Measurements from ENCODE around the gene AASDHPPT.
"Not testable (repeated sequence)": the region's sequence is repeated elsewhere in the genome, so short reads cannot be mapped to it uniquely, and the experiment has no call there.

The AASDHPPT gene, protein sequence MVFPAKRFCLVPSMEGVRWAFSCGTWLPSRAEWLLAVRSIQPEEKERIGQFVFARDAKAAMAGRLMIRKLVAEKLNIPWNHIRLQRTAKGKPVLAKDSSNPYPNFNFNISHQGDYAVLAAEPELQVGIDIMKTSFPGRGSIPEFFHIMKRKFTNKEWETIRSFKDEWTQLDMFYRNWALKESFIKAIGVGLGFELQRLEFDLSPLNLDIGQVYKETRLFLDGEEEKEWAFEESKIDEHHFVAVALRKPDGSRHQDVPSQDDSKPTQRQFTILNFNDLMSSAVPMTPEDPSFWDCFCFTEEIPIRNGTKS

DNA sequence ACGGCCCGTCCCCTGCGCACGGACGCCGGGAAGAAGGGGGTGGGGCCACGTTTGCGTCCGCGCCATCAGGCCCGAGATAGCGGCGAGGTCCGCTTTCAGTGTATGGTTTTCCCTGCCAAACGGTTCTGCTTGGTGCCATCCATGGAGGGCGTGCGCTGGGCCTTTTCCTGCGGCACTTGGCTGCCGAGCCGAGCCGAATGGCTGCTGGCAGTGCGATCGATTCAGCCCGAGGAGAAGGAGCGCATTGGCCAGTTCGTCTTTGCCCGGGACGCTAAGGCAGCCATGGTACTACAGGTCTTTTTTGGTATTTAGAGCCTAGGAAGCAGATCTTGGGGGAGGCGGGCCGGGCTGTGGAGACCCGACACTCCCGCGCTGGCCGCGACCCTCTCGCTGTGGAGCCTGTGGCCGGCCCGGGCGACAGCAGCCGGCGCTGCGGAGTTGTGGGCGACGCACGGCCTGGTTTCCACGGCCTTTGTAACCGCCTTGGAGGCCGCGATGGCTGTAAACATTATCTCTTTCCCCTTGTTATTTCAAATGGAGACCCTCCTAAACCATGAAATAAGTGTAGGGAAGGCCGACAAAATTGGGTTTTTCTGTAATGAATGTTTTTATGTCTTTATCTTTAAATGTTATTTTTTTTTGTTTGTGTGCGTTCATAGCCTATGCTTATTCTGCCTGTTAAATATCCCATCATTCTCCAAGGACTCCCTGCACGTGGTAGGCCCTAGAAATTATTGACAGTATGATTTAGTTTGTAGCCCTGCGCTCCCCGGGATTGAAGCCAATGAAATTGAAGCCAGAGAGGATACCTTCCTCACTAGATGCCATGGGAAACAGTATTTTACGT, at the start of gene AASDHPPT:
Gene AASDHPPT (plus strand): TSS at position 54 of the 847 bp plus-strand sequence. CDS start 49 bp downstream, at position 103.
- DNase-seq, result no peak

DNA sequence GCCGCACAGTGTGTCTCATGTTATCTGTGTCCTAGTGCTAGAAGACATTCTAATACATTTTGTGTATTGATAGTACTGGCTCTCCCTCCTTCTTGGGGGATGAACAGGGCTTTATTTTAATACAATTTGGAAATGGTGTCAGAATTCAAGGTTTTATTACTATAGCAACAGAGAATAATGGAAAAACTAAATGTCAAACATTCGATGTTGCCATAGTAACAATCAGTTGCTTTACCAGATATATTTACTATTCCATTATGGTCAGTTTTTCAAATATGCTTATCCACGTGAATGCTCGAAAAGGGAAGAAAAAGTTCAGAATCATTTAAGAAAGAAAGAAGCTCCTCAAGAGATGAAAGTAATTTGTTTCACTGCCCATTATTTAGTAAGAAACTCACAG, 46.9 kb upstream of the AASDHPPT start:
- DNase-seq, result no peak

- DNase-seq, result no peak
Observed at GRCh38 chr11:106031202-106031810, 46.2 kb upstream of the AASDHPPT start.

- DNase-seq, result no peak
Observed at GRCh38 chr11:106031936-106032335, 45.5 kb upstream of the AASDHPPT start.

- no peak for DNase-seq
Observed at GRCh38 chr11:106032861-106033260, 44.6 kb upstream of the AASDHPPT start.

DNA sequence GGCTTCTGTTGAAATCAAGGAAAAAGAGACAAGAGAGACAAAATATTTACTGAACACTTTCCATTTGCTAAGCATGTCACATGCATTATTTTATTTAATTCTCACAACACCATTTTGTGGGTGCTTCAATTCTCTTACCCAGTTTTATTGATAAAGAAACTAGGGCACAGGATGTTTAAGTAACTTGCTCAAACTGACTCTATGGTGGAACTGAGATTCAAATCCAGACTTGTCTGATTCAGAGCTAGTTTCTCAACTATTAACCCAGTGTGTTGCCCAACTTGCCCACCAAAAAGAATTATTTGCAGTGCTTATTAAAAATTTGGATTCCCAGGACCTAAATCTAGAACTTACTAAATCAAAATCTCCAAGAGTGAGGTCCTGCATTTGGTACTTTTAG, 33.9 kb upstream of the AASDHPPT start:
- DNase-seq, result no peak

DNA sequence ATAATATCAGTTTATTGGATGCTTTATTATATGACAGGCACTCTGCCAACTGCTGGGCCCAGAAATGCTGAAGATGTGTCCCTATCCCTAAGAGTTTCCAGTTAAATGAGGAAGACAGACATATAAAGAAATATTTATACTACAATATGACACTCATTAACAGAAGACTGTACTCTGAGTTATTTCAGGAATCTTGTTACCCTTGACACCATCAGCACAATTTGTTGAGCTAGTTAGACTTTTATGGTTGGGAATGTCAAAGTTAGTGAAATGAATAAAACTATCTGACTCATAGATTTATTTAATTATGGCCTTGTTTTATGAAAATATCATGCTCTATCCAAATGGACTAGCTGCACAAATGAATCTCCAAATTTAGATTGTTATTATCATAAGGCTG, 29.8 kb upstream of the AASDHPPT start:
- DNase-seq, result no peak

DNA sequence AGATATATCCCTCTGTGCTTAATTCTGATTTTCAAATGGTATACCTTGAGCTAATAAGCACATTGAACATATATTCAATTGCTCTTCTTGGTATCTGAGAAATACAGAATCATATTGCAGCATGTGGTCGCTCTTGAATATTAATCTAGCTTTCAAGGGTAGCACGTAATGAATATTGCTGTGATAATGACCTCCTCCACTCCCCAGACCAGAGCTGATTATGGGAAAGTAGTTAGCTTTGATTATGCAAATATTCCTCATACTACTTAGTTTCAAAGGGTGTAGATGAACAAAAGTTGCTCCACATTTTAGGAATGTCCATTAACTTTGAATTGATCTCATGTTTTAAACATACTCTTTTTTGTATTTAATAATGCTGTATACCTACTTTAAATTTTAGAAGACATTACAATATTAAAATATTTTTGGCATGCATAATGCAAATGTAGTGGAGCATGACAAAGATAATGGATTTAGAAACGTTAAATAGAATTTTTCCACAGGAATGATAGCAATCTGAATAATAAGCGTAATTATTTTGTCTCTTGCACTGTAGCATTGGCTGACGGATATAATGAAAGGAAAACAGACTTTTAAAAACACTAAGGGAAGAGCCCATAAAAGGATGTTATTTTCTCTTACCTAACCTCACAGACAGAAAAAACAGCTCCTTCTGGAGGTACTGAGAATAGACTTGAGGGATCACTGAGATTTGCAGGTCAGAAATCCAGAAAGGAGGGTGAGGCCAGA, 27.6 kb upstream of the AASDHPPT start:
- DNase-seq, result no peak

DNA sequence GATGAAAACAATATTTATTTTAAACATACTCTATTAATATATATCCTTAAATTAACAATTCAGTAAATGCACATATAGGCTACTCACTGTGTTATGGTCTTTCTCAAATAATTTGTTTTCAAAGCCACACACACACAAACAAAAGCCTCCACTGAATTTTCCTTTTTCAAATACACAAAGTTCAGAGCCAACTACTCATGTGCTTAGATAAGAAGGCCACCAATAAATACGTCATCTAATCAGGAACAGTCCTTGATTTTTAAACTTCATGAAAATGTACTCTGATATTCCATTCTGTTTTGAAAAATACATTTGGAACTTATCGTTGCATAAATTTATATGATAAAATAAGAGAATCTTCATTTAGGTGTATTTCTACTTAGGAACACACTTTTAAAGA, 26.4 kb upstream of the AASDHPPT start:
- DNase-seq, result no peak

DNA sequence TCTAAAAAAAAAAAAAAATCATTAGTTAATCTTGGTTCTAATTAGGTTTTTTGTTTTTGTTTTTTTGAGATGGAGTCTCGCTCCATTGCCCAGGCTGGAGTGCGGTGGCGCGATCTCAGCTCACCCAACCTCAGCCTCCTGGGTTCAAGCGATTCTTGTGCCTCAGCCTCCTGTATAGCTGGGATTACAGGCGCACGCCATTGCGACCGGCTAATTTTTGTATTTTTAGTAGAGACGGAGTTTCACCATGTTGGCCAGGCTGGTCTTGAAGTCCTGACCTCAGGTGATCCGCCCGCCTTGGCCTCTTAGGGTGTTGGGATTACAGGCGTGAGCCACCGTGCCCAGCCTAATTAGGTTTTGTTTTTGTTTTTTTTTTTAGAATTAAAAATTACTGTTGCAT, 19.1 kb upstream of the AASDHPPT start:
- DNase-seq, result not testable (repeated sequence)

DNA sequence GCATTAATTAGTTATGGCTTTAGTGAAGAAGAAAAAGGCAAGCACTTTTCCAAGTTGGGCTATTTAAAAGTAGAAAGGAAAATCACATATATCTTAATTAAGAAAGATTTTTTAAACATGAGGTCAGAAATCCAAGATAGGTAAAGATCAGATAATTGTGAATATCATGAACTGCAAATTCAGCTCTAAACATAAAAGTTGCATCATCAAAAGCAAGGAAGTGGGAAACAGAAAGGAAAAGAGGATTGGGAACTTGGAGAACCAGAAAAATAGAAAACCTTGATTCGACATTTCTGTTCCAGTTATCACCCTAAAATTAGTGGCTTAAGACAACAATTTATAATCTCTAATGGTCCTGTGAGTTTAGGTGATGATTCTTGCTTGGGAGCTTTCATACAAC, 17.8 kb upstream of the AASDHPPT start:
- no peak for DNase-seq

DNA sequence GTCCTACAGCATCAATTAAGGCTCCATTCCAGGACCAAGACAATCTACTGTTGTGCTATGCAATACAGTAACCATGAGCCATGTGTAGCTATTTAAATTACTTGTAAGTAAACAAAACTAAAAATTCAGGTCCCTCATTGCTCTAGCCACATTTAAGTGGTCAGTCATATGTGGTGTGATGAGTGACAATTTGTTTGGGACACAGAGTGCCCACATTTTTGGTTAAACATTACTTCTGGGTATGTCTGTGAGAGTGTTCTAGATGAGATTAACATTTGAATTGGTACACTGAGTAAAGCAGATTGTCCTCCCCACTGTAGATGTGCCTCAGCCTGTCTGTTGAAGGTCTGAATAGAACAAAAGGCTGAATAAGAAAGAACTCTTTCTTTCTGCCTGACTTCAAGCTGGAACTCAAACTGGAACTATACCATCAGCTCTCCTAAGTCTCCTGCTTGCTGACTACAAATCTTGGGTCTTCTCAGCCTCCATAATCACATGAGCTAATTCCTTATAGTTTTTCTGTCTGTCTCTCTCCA, 16.1 kb upstream of the AASDHPPT start:
- no peak for DNase-seq

DNA sequence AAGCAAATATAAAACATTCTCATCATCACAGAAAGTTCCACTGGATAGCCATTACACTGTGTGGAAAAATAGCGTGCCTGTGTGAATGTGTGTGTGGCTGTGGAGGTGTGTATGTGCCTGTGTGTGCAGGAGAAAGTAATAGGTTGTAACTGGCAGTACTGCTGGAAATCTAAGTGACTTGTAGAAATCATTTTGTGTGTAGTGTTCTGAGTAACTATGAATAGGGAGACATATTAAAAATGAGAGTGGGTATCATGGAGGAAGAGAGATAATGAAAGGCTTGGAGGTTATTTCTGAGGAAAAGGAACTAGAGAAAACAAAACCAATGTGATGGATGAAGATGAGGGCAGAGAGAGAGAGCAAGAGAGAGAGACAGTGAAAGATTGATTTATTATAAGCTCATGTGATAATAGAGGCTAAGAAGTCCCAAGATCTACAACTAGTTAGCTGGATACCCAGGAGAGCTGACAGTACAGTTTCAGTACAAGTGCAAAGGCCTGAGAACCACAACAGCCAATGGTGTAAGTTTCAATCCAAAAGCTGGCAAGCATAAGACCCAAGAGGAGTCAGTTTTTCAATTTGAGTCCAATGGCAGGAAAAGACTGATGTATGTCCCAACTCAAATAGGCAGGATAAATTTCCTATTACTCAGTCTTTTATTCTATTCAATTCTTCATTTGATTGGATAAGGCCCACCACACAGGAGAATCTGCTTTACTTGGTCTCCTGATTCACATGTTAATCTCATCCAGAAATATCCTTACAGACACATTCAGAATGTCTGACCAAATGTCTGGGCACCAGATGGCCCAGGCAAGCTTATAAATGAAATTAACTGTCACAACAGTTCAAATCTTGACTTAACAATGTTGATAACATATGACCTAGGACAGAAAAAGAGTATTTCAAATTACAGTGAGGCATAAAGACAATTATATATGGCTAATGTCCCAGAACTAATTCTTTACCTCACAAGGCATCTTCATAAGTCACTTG, 15.2 kb upstream of the AASDHPPT start:
- no peak for DNase-seq

DNA sequence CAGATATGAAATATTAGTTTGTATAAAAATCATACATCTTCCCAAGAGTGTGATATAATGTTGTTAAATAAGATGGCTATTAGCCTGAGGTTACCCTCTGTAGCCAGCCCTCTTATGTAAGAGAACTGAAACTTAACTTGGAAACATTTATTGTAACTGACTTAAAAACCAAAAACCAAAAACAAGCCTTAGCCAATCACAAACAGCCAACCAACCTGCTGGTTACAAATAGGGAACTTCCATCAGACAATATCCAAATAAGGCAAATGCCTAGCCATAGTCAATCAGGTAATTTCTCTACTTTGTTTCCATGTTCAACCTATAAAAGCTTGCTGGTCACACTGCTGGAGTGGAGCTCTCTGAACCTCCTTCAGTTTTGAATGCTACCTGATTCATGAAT, 14.5 kb upstream of the AASDHPPT start:
- no peak for DNase-seq

DNA sequence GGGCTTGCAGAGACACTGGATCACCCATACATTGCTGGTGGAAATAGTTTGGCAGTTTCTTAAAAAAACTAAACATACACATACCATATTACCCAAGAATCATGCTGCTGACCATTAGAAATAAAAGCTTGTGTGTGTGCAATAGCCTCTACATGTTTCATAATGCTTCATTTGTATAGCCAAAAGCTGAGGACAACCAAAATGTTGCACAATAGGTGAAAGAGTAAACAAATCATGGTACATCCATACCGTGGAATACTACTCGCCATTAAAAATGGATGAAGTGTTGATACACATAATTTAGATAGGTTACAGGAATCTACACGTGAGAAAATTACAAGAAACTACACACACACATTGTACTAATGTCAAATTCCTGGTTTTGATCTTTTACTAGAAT, 6.9 kb upstream of the AASDHPPT start:
- no peak for DNase-seq

GRCh38 chr11:106072804-106073203, 4.7 kb upstream of the AASDHPPT start:
- DNase-seq, result no peak

GRCh38 chr11:106076171-106076918, 1.1 kb upstream of the AASDHPPT start:
- peak; percentile 63 for DNase-seq

GRCh38 chr11:106076919-106077608, 398 bp upstream of the AASDHPPT start, which contains the start of gene KBTBD3:
KBTBD3 (minus strand) TSS chr11:106077347; CDS start chr11:106059097, 18,250 bp downstream.
- peak; percentile 99 for DNase-seq

DNA sequence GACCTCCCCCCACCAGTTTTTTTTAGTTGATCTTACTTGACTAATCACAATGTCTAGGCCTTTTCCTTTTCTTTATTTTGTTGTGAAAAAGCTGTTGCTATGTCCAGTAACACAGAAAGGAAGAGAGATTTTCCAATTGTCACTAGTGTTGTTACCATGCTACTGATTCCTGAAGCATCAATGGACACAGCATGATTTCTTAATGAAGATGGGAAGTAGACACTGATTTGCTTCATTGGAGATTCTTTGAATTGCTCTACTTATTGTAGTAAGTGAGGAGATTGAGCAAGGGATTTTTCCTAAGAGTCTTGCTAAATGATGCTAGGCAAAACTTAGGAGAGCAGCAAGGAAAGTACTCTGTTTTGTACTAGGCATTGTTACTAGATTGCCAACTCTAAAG, 4.6 kb downstream of the AASDHPPT start:
- no peak for DNase-seq

DNA sequence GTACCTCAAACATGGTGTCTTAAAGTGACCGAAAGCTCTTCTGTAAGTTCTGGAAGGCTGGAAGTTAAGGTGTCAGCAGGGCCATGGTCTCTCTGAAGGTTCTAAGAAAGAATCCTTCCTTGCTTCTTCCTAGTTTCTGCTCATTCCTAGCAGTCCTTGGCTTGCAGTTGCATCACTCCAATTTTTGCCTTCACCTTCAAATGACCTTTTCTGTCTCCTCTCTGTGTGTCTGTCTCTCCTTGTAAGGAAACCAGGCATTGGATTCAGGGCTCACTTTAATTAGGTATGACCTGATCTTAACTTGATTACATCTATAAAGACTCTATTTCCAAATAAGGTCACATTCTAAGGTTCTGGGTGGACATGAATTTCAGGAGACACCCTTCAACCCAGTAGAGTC, 8.7 kb downstream of the AASDHPPT start:
- DNase-seq, result no peak

All from activated effector memory CD4-positive, alpha-beta T cell treated with anti-CD3 and anti-CD28 coated beads, Interleukin-2, amount 50 U/mL, for 16 hours (primary cell).